ENCODE results near the gene NAA40. TPM values are rescaled to one million over a fixed set of nuclear protein-coding genes. Genes with fewer than 3 reads are reported as not detected.

The NAA40 gene
- 7.3 and 8.7 TPM in 2 replicates for total RNA-seq

GRCh38 chr11:63938479-63939396 is at the start of gene NAA40:
NAA40 (plus strand) TSS chr11:63939002; CDS start chr11:63939097, 95 bp downstream.

GRCh38 chr11:63916837-63917691 is 21.7 kb upstream of the NAA40 start, which contains the start of gene RCOR2:
RCOR2 (minus strand) TSS chr11:63917164; CDS start chr11:63916456, 708 bp downstream.

DNA sequence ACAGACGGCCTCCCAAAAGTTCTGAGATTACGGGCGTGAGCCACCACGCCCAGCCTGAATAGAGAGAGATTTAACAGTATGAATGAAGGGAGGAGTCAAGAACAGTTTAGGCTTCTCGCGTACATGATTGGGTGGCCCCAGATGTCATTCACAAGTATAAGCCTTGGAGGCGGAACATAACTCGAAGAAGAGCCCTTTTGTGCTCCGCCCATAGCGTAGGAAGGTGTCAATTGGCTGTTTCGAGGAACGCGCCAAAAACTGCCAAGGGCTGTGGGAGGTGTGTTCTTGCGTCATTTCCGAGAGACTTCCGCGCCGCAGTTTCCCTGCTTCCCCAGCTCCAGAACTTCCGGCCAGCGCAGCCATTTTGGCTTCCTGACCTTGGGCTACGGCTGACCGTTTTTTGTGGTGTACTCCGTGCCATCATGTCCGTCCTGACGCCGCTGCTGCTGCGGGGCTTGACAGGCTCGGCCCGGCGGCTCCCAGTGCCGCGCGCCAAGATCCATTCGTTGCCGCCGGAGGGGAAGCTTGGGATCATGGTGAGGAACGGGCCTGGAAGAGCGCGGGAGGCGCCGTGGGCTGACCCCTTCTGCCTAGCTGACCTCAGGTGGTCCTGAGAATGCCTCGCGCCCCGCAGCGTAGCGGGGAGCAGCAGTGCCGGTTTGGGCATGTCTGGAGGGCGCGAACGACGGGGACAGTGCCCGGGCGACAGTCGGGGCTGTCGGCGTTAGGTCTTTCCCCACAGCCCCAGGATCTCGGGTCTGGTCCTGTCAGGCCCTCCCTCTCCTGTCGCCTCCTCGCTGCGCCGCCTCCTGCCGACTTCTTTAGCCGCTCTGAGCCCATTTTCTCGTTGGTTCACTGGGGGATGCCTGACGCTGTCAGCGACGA is 35.7 kb downstream of the NAA40 start, which contains the start of gene COX8A:
Gene COX8A (plus strand): TSS at position 362 of the 885 bp plus-strand sequence. CDS start 61 bp downstream, at position 423.

DNA sequence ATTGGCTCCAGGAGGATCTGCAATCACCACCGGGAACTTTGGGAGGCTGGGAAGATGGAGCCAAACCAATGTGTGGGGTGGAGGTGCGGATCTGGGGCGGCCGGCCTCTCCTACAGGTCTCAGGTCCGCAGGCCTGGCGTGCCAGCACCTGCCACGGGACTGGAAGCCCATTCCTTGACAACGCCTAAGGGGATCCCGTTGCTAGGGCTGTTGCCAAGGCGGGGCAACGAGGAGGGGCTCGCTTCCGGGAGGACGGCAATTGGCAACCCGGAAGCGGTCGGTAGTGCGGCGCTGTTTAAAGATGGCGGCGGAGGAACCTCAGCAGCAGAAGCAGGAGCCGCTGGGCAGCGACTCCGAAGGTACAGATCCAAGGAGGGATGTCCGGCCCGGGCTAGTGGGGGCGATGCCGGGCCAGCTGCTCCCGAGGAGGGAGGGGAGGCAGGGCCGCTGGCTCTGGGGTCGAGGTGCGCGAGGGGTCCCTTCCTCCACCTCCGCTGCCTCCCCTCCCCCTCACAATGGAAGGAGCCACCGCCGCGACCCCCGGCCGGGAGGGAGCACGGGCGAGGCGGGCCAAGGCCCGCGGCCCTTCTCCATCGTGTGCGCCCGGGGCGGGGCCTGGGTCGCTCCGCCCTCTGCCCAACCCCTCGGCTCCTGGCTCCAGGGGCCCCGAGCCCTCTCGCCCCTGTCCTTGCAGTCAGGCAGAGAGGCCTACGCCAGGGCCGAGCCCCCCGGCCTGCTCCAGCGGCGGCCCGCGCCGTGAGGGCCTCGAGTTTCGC is 47.5 kb downstream of the NAA40 start, which contains the start of gene OTUB1:
Gene OTUB1 (plus strand): TSS at position 283 of the 776 bp plus-strand sequence. CDS start 19 bp downstream, at position 302.

Other genes starting within 250 kb of the NAA40 start
- gene ZFTA, start 170.2 kb upstream of the NAA40 start, total RNA-seq = 17.5 and 18.5 TPM in 2 replicates
- 15.4 and 17.6 TPM in 2 replicates for gene SPINDOC, start 125.5 kb upstream of the NAA40 start, total RNA-seq
- 7.2 and 8.2 TPM in 2 replicates for gene MARK2, start 99.9 kb upstream of the NAA40 start, total RNA-seq
- 2.0 TPM in 2 replicates for gene RCOR2, start 21.8 kb upstream of the NAA40 start, total RNA-seq
- gene COX8A, start 35.6 kb downstream of the NAA40 start, total RNA-seq = 307 and 311 TPM in 2 replicates
- 37.5 and 54.6 TPM in 2 replicates for gene OTUB1, start 47.4 kb downstream of the NAA40 start, total RNA-seq
- 0.12 TPM in 1 of 2 replicates, not detected in the other for gene FLRT1, start 96.9 kb downstream of the NAA40 start, total RNA-seq
- gene MACROD1, start 227.1 kb downstream of the NAA40 start, total RNA-seq = 9.3 and 20.5 TPM in 2 replicates
- 141 and 237 TPM in 2 replicates for gene STIP1, start 247.2 kb downstream of the NAA40 start, total RNA-seq